ENCODE measurements around the gene TRIM64C. TPM values are rescaled to one million over a fixed set of nuclear protein-coding genes. Genes with fewer than 3 reads are reported as not detected.
"Not testable (repeated sequence)": the region's sequence is repeated elsewhere in the genome, so short reads cannot be mapped to it uniquely, and the experiment has no call there.

The TRIM64C gene
- total and polyA plus RNA-seq, 2 of the 8 experiments (the other 6 are each of a cell fraction or from before 2014, with no cell fraction given) = not detected

- H4K20me1 ChIP-seq (replicated peaks in 1 of 2; ENCODE audit: control insufficient read depth in 1 of 2, insufficient read depth in 2 of 2, low read length in 2 of 2); H3K79me2 ChIP-seq (ENCODE audit: control insufficient read depth in 1 of 2, insufficient read depth in 2 of 2, low read length in 2 of 2); H3K23ac ChIP-seq (ENCODE audit: insufficient read length); H3K23me2 ChIP-seq (ENCODE audit: low read depth, low read length); H2AK5ac ChIP-seq (ENCODE audit: low read depth, low read length); H3K4me2 ChIP-seq (ENCODE audit: insufficient read depth in 1 of 2, low read depth in 2 of 2, low read length in 2 of 2); H2AFZ ChIP-seq (ENCODE audit: low read length); H3K27me3 ChIP-seq (replicated peaks in 1 of 4; ENCODE audit: control insufficient read depth in 3 of 4, extremely low read depth in 1 of 4, insufficient read depth in 3 of 4, low read length in 3 of 4); H3K4me3 ChIP-seq (ENCODE audit: extremely low read depth in 1 of 4, insufficient read depth in 2 of 4, low read depth in 3 of 4, low read length in 4 of 4); H4K91ac ChIP-seq (replicated peaks; ENCODE audit: insufficient read length, low read length); H3K27ac ChIP-seq (ENCODE audit: low read depth, low read length); H2BK20ac ChIP-seq (ENCODE audit: low read length); H3K79me1 ChIP-seq (ENCODE audit: low read depth, low read length); DNase-seq (ENCODE audit: low read depth in 1 of 2, low spot score in 2 of 2); H2BK5ac ChIP-seq (ENCODE audit: low read depth, low read length); H3K56ac ChIP-seq (replicated peaks; ENCODE audit: insufficient read length, low read depth, low read length); H3K4ac ChIP-seq (replicated peaks; ENCODE audit: insufficient read length, low read depth, low read length); H2BK12ac ChIP-seq (ENCODE audit: low read depth, low read length); H3K9ac ChIP-seq (replicated peaks in 1 of 4; ENCODE audit: extremely low read depth in 1 of 4, low read depth in 3 of 4, low read length in 3 of 4); H3K18ac ChIP-seq (ENCODE audit: extremely low read depth, low read length); H2BK120ac ChIP-seq (replicated peaks; ENCODE audit: low read depth, low read length); FAIRE-seq; POLR2A ChIA-PET (ENCODE audit: partially characterized antibody); H3K36me3 ChIP-seq (ENCODE audit: control insufficient read depth in 2 of 4, insufficient read depth in 4 of 4, low read length in 3 of 4); H4K8ac ChIP-seq (ENCODE audit: extremely low read depth, insufficient read depth, low read length); H3K4me1 ChIP-seq (replicated peaks in 1 of 4; ENCODE audit: control insufficient read depth in 3 of 4, insufficient read depth in 4 of 4, low read length in 3 of 4); H4K5ac ChIP-seq (ENCODE audit: insufficient read length, low read depth, low read length); H3K14ac ChIP-seq (ENCODE audit: insufficient read length); H2BK15ac ChIP-seq (ENCODE audit: low read length): not testable (repeated sequence)
- 93% methylated on average over 10 of the region's 24 CpGs; no CpG with 5 or more reads in 1 of the 2 experiments for whole genome bisulfite sequencing, 2 experiments (ENCODE audit: extremely low coverage in 1 of 2, insufficient coverage in 1 of 2, insufficient read length in 1 of 2, insufficient replicate concordance in 2 of 2, low coverage in 1 of 2, low lambda C conversion rate in 2 of 2, missing lambda C conversion rate in 1 of 2)
- H3K9me3 ChIP-seq (ENCODE audit: insufficient read depth in 2 of 2, low read depth in 1 of 2, low read length in 1 of 2) = peaks cover 35 to 57% of the 10 kb centered on the region in 2 experiments
- CTCF ChIA-PET (ENCODE audit: partially characterized antibody) = interaction anchor here (0.6 kb wide), 1 partner anchor 968 kb away, joined by 3 read pairs; no protein-coding TSS in a partner anchor
Observed at GRCh38 chr11:49102356-49102755, 43.4 kb upstream of the TRIM64C start.

GRCh38 chr11:49069897-49070296, 11.0 kb upstream of the TRIM64C start:
- H3K14ac ChIP-seq (ENCODE audit: insufficient read length); H3K4ac ChIP-seq (replicated peaks; ENCODE audit: insufficient read length, low read depth, low read length); POLR2A ChIA-PET (ENCODE audit: partially characterized antibody); H4K5ac ChIP-seq (ENCODE audit: insufficient read length, low read depth, low read length); DNase-seq (ENCODE audit: low read depth in 1 of 2, low spot score in 2 of 2); H3K27me3 ChIP-seq (replicated peaks in 1 of 4; ENCODE audit: control insufficient read depth in 3 of 4, extremely low read depth in 1 of 4, insufficient read depth in 3 of 4, low read length in 3 of 4); H3K79me1 ChIP-seq (ENCODE audit: low read depth, low read length); H3K4me1 ChIP-seq (replicated peaks in 1 of 4; ENCODE audit: control insufficient read depth in 3 of 4, insufficient read depth in 4 of 4, low read length in 3 of 4); H3K56ac ChIP-seq (replicated peaks; ENCODE audit: insufficient read length, low read depth, low read length); H3K18ac ChIP-seq (ENCODE audit: extremely low read depth, low read length); H3K36me3 ChIP-seq (ENCODE audit: control insufficient read depth in 2 of 4, insufficient read depth in 4 of 4, low read length in 3 of 4); H2BK5ac ChIP-seq (ENCODE audit: low read depth, low read length); FAIRE-seq; H3K9ac ChIP-seq (replicated peaks in 1 of 4; ENCODE audit: extremely low read depth in 1 of 4, low read depth in 3 of 4, low read length in 3 of 4); H2BK120ac ChIP-seq (replicated peaks; ENCODE audit: low read depth, low read length); H4K91ac ChIP-seq (replicated peaks; ENCODE audit: insufficient read length, low read length); H3K23ac ChIP-seq (ENCODE audit: insufficient read length); H4K20me1 ChIP-seq (replicated peaks in 1 of 2; ENCODE audit: control insufficient read depth in 1 of 2, insufficient read depth in 2 of 2, low read length in 2 of 2); H2AFZ ChIP-seq (ENCODE audit: low read length); H3K79me2 ChIP-seq (ENCODE audit: control insufficient read depth in 1 of 2, insufficient read depth in 2 of 2, low read length in 2 of 2); H3K27ac ChIP-seq (ENCODE audit: low read depth, low read length); H3K4me3 ChIP-seq (ENCODE audit: extremely low read depth in 1 of 4, insufficient read depth in 2 of 4, low read depth in 3 of 4, low read length in 4 of 4); CTCF ChIA-PET (ENCODE audit: partially characterized antibody); H3K23me2 ChIP-seq (ENCODE audit: low read depth, low read length); H2AK5ac ChIP-seq (ENCODE audit: low read depth, low read length); H3K4me2 ChIP-seq (ENCODE audit: insufficient read depth in 1 of 2, low read depth in 2 of 2, low read length in 2 of 2); H2BK20ac ChIP-seq (ENCODE audit: low read length); H2BK15ac ChIP-seq (ENCODE audit: low read length); H2BK12ac ChIP-seq (ENCODE audit: low read depth, low read length); H4K8ac ChIP-seq (ENCODE audit: extremely low read depth, insufficient read depth, low read length): not testable (repeated sequence)
- 63% methylated on average over 3 of the region's 5 CpGs; no CpG with 5 or more reads in 1 of the 2 experiments for WGBS, 2 experiments (ENCODE audit: extremely low coverage in 1 of 2, insufficient coverage in 1 of 2, insufficient read length in 1 of 2, insufficient replicate concordance in 2 of 2, low coverage in 1 of 2, low lambda C conversion rate in 2 of 2, missing lambda C conversion rate in 1 of 2)
- H3K9me3 ChIP-seq (ENCODE audit: insufficient read depth in 2 of 2, low read depth in 1 of 2, low read length in 1 of 2) = peaks cover 33 to 45% of the 10 kb centered on the region in 2 experiments

Data from H1 (cell line).